Esophagus (tissue), 2 donors: ENCODE measurements around the gene YTHDF1. TPM values are rescaled to one million over a fixed set of nuclear protein-coding genes. Genes with fewer than 3 reads are reported as not detected.

ENCODE experiments used
- H3K27ac ChIP-seq, 2 donors: one replicate each; pipeline ENCODE4 v1.5.1; 2013; ENCODE audit warnings: low read depth in 2 of 2, mild to moderate bottlenecking in 2 of 2, inconsistent platforms in 1 of 2, low read length in 1 of 2, moderate library complexity in 1 of 2
- H3K27me3 ChIP-seq, 2 donors: one replicate each; pipeline ENCODE4 v1.6.1; 2013; ENCODE audit warnings: low read length in 2 of 2, control low read depth in 1 of 2, mild to moderate bottlenecking in 1 of 2; ENCODE audit not compliant: insufficient read depth in 2 of 2, control insufficient read depth in 1 of 2
- H3K36me3 ChIP-seq, 2 donors: one replicate each; pipeline ENCODE4 v1.6.1; 2013; ENCODE audit warnings: low read length in 1 of 2; ENCODE audit not compliant: control insufficient read depth in 2 of 2, insufficient read depth in 2 of 2
- H3K4me1 ChIP-seq, 2 donors: one replicate each; pipeline ENCODE4 v1.6.1; 2013; ENCODE audit warnings: low read length in 1 of 2; ENCODE audit not compliant: control insufficient read depth in 2 of 2, insufficient read depth in 2 of 2
- H3K4me3 ChIP-seq, 2 donors: one replicate each; pipeline ENCODE4 v1.5.1; 2013; ENCODE audit warnings: low read length in 2 of 2, mild to moderate bottlenecking in 2 of 2, low read depth in 1 of 2, moderate library complexity in 1 of 2
- H3K9me3 ChIP-seq, 2 donors: one replicate each; pipeline ENCODE4 v1.6.1; 2013; ENCODE audit warnings: mild to moderate bottlenecking in 2 of 2, low read depth in 1 of 2, low read length in 1 of 2, moderate library complexity in 1 of 2; ENCODE audit not compliant: control insufficient read depth in 2 of 2, insufficient read depth in 1 of 2
- WGBS, 2 donors: extraction: QIAGEN DNeasy Blood & Tissue Kit; methylation state at CpG; one replicate each; pipeline ENCODE4 v1.1.7; 2013; 5-methylcytosine and 5-hydroxymethylcytosine counted together
- polyA plus RNA-seq, 2 donors: library from polyadenylated mRNA; stranded (reverse); fragments of 200-250 nt; gene quantifications; one replicate each; pipeline ENCODE4 v1.2.3, GENCODE V29; 2013
- donor health status: healthy with polysubstance abuse.
- donor health status: Bipolar disorder and iron deficiency.

The YTHDF1 gene
- polyA plus RNA-seq, 2 donors = 13.1 to 15.7 TPM

GRCh38 chr20:63155266-63156165 lies 60.4 kb downstream of the YTHDF1 start:
- no peaks in the 10 kb centered on the region for H3K36me3 ChIP-seq
- peaks cover 0 to 6% of the 10 kb centered on the region in 2 donors for H3K27me3 ChIP-seq
- H3K9me3 ChIP-seq = no peaks in the 10 kb centered on the region
- no peaks in the 10 kb centered on the region for H3K4me1 ChIP-seq
- no peak overlapping the region for H3K27ac ChIP-seq
- H3K4me3 ChIP-seq = no peak overlapping the region
- WGBS, 2 donors = 52 to 63% methylated on average over 14 to 15 of the region's 15 CpGs

GRCh38 chr20:63154395-63154794 lies 61.5 kb downstream of the YTHDF1 start:
- Histone ChIP-seq H3K9me3 (no peaks in the 10 kb centered on the region), H3K4me1 (no peaks in the 10 kb centered on the region), H3K4me3 (no peak overlapping the region), H3K36me3 (no peaks in the 10 kb centered on the region), H3K27me3 (peaks cover 0 to 6% of the 10 kb centered on the region in 2 donors), H3K27ac (no peak overlapping the region)
- 10 to 31% methylated on average over 1 to 3 of the region's 3 CpGs for WGBS, 2 donors

GRCh38 chr20:63153254-63154221 lies 62.4 kb downstream of the YTHDF1 start:
- Histone ChIP-seq H3K9me3 (peaks cover 0 to 6% of the 10 kb centered on the region in 2 donors), H3K36me3 (no peaks in the 10 kb centered on the region), H3K4me1 (no peaks in the 10 kb centered on the region), H3K27me3 (peaks cover 0 to 9% of the 10 kb centered on the region in 2 donors), H3K27ac (no peak overlapping the region), H3K4me3 (no peak overlapping the region)
- WGBS, 2 donors = 68 to 69% methylated on average over 16 of the region's 16 CpGs

- no peak overlapping the region for H3K27ac ChIP-seq
- H3K4me3 ChIP-seq = no peak overlapping the region
- peaks cover 0 to 9% of the 10 kb centered on the region in 2 donors for H3K27me3 ChIP-seq
- no peaks in the 10 kb centered on the region for H3K36me3 ChIP-seq
- peaks cover 0 to 10% of the 10 kb centered on the region in 2 donors for H3K9me3 ChIP-seq
- 70 to 71% methylated on average over 28 of the region's 28 CpGs for WGBS, 2 donors
- H3K4me1 ChIP-seq = no peaks in the 10 kb centered on the region
These were observed 63.3 kb downstream of the YTHDF1 start for GRCh38 chr20:63152322-63153253.

GRCh38 chr20:63151554-63152321 lies 64.2 kb downstream of the YTHDF1 start:
- peaks cover 0 to 9% of the 10 kb centered on the region in 2 donors for H3K27me3 ChIP-seq

GRCh38 chr20:63150911-63151531 lies 64.9 kb downstream of the YTHDF1 start:
- no peak overlapping the region for H3K27ac ChIP-seq
- H3K27me3 ChIP-seq = peaks cover 0 to 8% of the 10 kb centered on the region in 2 donors
- H3K4me1 ChIP-seq = no peaks in the 10 kb centered on the region
- H3K9me3 ChIP-seq = peaks cover 0 to 10% of the 10 kb centered on the region in 2 donors
- no peak overlapping the region for H3K4me3 ChIP-seq
- 64 to 72% methylated on average over 23 of the region's 23 CpGs for WGBS, 2 donors
- H3K36me3 ChIP-seq = no peaks in the 10 kb centered on the region

More at GRCh38 chr20:63151554-63152321, 64.2 kb downstream of the YTHDF1 start:
- Histone ChIP-seq H3K9me3 (peaks cover 0 to 10% of the 10 kb centered on the region in 2 donors), H3K36me3 (no peaks in the 10 kb centered on the region), H3K4me3 (no peak overlapping the region), H3K4me1 (no peaks in the 10 kb centered on the region), H3K27ac (no peak overlapping the region)
- 36 to 38% methylated on average over 40 of the region's 40 CpGs for WGBS, 2 donors

- WGBS, 2 donors = 68 to 71% methylated on average over 19 of the region's 19 CpGs
- H3K27ac ChIP-seq = no peak overlapping the region
- no peak overlapping the region for H3K4me3 ChIP-seq
- no peaks in the 10 kb centered on the region for H3K36me3 ChIP-seq
- peaks cover 0 to 10% of the 10 kb centered on the region in 2 donors for H3K9me3 ChIP-seq
- H3K27me3 ChIP-seq = peaks cover 0 to 5% of the 10 kb centered on the region in 2 donors
- H3K4me1 ChIP-seq = no peaks in the 10 kb centered on the region
These were observed 65.5 kb downstream of the YTHDF1 start for GRCh38 chr20:63150391-63150898.
